ENCODE measurements around the gene OR51M1. TPM values are rescaled to one million over a fixed set of nuclear protein-coding genes. Genes with fewer than 3 reads are reported as not detected.
"Not testable (repeated sequence)": the region's sequence is repeated elsewhere in the genome, so short reads cannot be mapped to it uniquely, and the experiment has no call there.

The OR51M1 gene
- total RNA-seq, 1 donor from 2014 or later = not detected

GRCh38 chr11:5363679-5364078 is 19.9 kb upstream of the OR51M1 start:
- H2AFZ ChIP-seq (ENCODE audit: low read depth, low read length) = no peak overlapping the region
- DNase-seq (ENCODE audit: low read depth) = no peak
- H3K9me3 Mint-ChIP-seq (ENCODE audit: unreplicated experiment) = peaks cover 6% of the 10 kb centered on the region
- peak; percentile 39 for FAIRE-seq
- H3K4me1 ChIP-seq (ENCODE audit: insufficient read depth, low read length) = peaks cover 53% of the 10 kb centered on the region
- no peaks in the 10 kb centered on the region for H4K20me1 ChIP-seq (ENCODE audit: insufficient read depth, low read length)
- peak overlapping the region; percentile 97 for H3K27ac Mint-ChIP-seq (ENCODE audit: unreplicated experiment)
- no peaks in the 10 kb centered on the region for H3K36me3 Mint-ChIP-seq (ENCODE audit: low read depth, unreplicated experiment)
- peak overlapping the region; percentile 94 for H3K27ac ChIP-seq (ENCODE audit: low read depth, low read length)
- H3K27me3 ChIP-seq (ENCODE audit: insufficient read depth, low read length) = no peaks in the 10 kb centered on the region
- H3K4me1 Mint-ChIP-seq (ENCODE audit: low read depth, unreplicated experiment) = peaks cover 53% of the 10 kb centered on the region
- TF ChIP-seq CTCF (IDR thresholded peaks at IDR 0.05; ENCODE audit: insufficient read depth, low read depth, low read length) (no peak), EZH2 (IDR thresholded peaks at IDR 0.05; ENCODE audit: insufficient read depth, low read length) (no peak)
- no peaks in the 10 kb centered on the region for H3K36me3 ChIP-seq (ENCODE audit: insufficient read depth, low read length)
- no peak overlapping the region for H3K4me3 Mint-ChIP-seq (ENCODE audit: unreplicated experiment)
- H3K9ac ChIP-seq (ENCODE audit: low read length) = peak overlapping the region; percentile 61
- H3K9me3 ChIP-seq (ENCODE audit: insufficient read depth, low read depth, low read length) = no peaks in the 10 kb centered on the region
- no peaks in the 10 kb centered on the region for H3K79me2 ChIP-seq (ENCODE audit: insufficient read depth, low read length)
- no peaks in the 10 kb centered on the region for H3K27me3 Mint-ChIP-seq (ENCODE audit: low read depth, unreplicated experiment)
- peak overlapping the region; percentile 38 for H3K4me2 ChIP-seq (ENCODE audit: low read length)
- H3K4me3 ChIP-seq (ENCODE audit: insufficient read depth, low read depth, low read length) = no peak overlapping the region

- TF ChIP-seq EZH2 (IDR thresholded peaks at IDR 0.05; ENCODE audit: insufficient read depth, low read length) (no peak), CTCF (IDR thresholded peaks at IDR 0.05; ENCODE audit: insufficient read depth, low read depth, low read length) (no peak)
- DNase-seq (ENCODE audit: low read depth) = peak; percentile 85
- H3K27me3 ChIP-seq (ENCODE audit: insufficient read depth, low read length) = no peaks in the 10 kb centered on the region
- H3K36me3 ChIP-seq (ENCODE audit: insufficient read depth, low read length) = no peaks in the 10 kb centered on the region
- Mint-ChIP-seq H3K36me3 (ENCODE audit: low read depth, unreplicated experiment) (no peaks in the 10 kb centered on the region), H3K27me3 (ENCODE audit: low read depth, unreplicated experiment) (no peaks in the 10 kb centered on the region), H3K27ac (ENCODE audit: unreplicated experiment) (peak overlapping the region; percentile 97), H3K9me3 (ENCODE audit: unreplicated experiment) (peaks cover 5% of the 10 kb centered on the region), H3K4me3 (ENCODE audit: unreplicated experiment) (no peak overlapping the region), H3K4me1 (ENCODE audit: low read depth, unreplicated experiment) (peaks cover 56% of the 10 kb centered on the region)
- peak overlapping the region; percentile 61 for H3K9ac ChIP-seq (ENCODE audit: low read length)
- peak overlapping the region; percentile 38 for H3K4me2 ChIP-seq (ENCODE audit: low read length)
- peak overlapping the region; percentile 94 for H3K27ac ChIP-seq (ENCODE audit: low read depth, low read length)
- H3K4me3 ChIP-seq (ENCODE audit: insufficient read depth, low read depth, low read length) = no peak overlapping the region
- H3K79me2 ChIP-seq (ENCODE audit: insufficient read depth, low read length) = no peaks in the 10 kb centered on the region
- H3K4me1 ChIP-seq (ENCODE audit: insufficient read depth, low read length) = peaks cover 53% of the 10 kb centered on the region
- no peak overlapping the region for H2AFZ ChIP-seq (ENCODE audit: low read depth, low read length)
- H4K20me1 ChIP-seq (ENCODE audit: insufficient read depth, low read length) = no peaks in the 10 kb centered on the region
- peak; percentile 82 for FAIRE-seq
- no peaks in the 10 kb centered on the region for H3K9me3 ChIP-seq (ENCODE audit: insufficient read depth, low read depth, low read length)
These were observed 19.4 kb upstream of the OR51M1 start for GRCh38 chr11:5364214-5364613.

GRCh38 chr11:5366365-5366764 is 17.2 kb upstream of the OR51M1 start:
- H3K27ac Mint-ChIP-seq (ENCODE audit: unreplicated experiment) = peak overlapping the region; percentile 92
- H3K79me2 ChIP-seq (ENCODE audit: insufficient read depth, low read length); H3K27me3 ChIP-seq (ENCODE audit: insufficient read depth, low read length); H3K4me3 ChIP-seq (ENCODE audit: insufficient read depth, low read depth, low read length); H3K9me3 Mint-ChIP-seq (ENCODE audit: unreplicated experiment); H3K9me3 ChIP-seq (ENCODE audit: insufficient read depth, low read depth, low read length); H2AFZ ChIP-seq (ENCODE audit: low read depth, low read length); H3K36me3 Mint-ChIP-seq (ENCODE audit: low read depth, unreplicated experiment); H3K36me3 ChIP-seq (ENCODE audit: insufficient read depth, low read length); H3K27me3 Mint-ChIP-seq (ENCODE audit: low read depth, unreplicated experiment); H4K20me1 ChIP-seq (ENCODE audit: insufficient read depth, low read length); FAIRE-seq; DNase-seq (ENCODE audit: low read depth): not testable (repeated sequence)
- H3K4me3 Mint-ChIP-seq (ENCODE audit: unreplicated experiment) = peak overlapping the region; percentile 67
- peaks cover 60% of the 10 kb centered on the region for H3K4me1 Mint-ChIP-seq (ENCODE audit: low read depth, unreplicated experiment)
- peaks cover 53% of the 10 kb centered on the region for H3K4me1 ChIP-seq (ENCODE audit: insufficient read depth, low read length)
- H3K4me2 ChIP-seq (ENCODE audit: low read length) = peak overlapping the region; percentile 66
- H3K27ac ChIP-seq (ENCODE audit: low read depth, low read length) = peak overlapping the region; percentile 94
- peak overlapping the region; percentile 74 for H3K9ac ChIP-seq (ENCODE audit: low read length)

Measured in astrocyte (in vitro differentiated cells and primary cell).